DMS79 (cell line): ENCODE results near the gene LCN2.
"Not testable (repeated sequence)": the region's sequence is repeated elsewhere in the genome, so short reads cannot be mapped to it uniquely, and the experiment has no call there.

Experiments used
- DNase-seq: peaks from one replicate; lab custom pipeline; 2025; lab: John Stamatoyannopoulos, UW

Gene LCN2

DNA sequence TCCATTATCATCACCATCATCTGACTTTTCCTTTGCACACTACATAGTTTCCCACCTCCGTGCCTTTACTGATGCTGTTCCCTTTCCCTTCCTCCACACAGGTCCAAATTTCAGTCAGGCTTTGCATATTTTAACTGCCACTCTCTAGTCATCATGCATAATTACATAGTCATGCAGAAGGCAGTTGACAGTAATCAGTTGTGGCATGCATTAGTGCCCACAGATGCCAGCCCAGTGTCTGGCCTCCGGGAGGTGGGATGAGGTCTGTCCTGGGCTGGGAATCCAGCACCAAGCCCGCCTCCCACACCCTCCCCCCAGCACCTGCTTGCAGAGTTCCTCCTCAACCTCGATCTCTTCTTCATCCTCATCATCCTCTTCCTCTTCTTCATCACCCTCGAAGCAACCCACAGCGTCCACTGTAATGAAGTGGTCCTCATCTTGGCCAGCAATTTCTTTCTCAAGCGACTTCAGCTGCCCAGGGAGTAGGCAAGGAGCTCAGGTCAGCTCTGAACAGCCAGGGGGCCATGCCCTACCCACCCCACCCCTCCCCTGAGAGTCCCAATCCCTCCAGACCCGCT lies 19.6 kb downstream of the LCN2 start:
- DNase-seq = no peak

DNA sequence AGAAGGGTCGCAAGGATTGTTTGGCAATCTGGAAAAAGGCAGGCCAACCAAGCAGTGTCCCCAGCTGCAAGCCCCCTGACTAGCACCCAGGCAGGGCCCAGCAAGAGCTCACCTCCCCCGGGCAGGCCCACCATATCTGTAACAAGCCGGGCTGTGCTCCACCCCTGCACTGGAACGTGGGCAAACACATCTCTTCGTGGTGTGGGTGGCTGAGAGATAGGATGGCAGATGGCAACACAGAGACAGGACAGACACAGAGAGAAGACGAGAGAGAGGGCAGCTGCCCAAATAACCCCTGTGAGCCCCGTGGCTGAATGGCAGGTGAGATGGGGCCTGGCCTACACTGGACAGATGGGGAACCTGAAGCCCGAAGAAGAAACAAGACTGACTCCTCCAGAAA lies 20.2 kb downstream of the LCN2 start:
- DNase-seq = no peak

DNA sequence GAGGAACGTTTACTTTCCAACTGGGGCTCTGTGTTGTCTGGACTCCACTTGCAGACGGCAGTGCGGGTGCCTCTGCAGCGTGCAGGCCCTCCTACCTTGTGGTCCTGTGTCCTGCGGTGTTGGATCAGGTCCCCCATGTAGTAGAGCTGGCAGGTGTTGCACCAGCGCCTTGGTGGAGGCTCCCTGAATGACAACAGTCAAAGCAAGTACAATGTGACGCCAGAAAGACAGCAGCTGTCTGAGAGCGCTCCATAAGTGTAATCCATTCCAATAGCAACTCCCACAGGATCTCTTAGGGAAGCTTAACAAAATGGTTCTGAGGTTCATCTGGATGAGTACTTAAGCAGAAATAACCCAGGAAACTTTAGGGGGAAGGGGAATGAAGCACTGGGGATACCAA lies 20.7 kb downstream of the LCN2 start:
- DNase-seq = no peak

DNA sequence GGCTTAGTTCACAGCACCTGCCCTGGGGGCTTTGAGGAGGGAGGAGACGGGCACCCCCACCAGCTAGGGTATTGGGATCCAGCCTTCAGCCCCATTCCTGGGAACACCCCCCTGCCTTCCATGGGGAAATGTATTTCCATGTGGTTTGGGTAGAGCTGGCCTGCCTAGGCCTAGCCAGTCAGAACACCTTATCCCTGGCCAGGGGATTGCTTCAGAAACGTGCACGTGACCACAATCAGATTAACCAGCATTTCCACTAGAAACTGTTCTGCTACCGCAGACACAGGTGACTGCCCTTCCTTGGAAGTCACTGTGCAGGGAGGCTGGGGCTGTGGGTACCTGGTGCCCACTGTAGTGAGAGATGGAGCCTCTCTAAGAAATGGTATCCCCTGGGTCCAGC lies 24.8 kb downstream of the LCN2 start:
- no peak for DNase-seq

DNA sequence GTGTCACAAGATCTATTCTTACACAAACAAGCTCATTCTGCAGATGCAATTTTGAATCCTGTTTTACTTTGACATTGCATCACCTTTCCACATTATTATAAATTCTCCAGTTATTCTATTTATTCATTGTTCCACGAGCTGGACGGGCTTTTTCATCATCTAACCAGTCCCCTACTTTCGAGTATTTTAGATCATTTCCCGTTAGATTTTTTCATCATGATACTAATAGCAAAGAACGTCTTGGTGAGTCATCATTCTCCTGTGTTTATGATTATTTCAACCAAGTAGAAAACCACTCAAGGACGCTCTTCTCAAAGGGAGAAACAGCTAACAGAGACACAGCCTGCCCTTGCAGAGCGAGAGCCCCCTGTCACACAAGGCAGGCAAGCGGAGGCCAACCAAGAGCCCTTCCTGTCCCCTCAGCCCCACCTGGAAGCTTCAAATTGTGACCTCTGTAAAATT lies 25.9 kb downstream of the LCN2 start:
- DNase-seq = no peak

DNA sequence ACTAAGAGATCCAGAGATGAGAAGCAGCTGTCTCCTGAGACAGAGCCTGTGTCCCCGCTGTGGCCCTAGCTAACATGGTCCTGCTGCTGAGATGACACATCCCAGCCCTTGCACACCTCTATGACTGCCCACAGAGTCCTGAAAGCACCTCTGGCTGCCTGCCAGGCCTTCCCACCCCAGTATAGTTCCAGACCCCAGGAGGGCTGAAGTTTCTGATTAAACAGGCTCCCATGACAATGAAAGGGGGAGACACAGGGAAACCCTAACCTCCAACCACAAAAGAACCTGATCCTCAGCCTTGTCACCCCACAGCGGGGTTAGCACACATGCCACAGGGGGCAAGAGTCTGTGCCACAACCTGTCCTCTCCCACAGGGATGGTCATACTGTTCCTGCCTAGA lies 26.5 kb downstream of the LCN2 start:
- DNase-seq = no peak

DNA sequence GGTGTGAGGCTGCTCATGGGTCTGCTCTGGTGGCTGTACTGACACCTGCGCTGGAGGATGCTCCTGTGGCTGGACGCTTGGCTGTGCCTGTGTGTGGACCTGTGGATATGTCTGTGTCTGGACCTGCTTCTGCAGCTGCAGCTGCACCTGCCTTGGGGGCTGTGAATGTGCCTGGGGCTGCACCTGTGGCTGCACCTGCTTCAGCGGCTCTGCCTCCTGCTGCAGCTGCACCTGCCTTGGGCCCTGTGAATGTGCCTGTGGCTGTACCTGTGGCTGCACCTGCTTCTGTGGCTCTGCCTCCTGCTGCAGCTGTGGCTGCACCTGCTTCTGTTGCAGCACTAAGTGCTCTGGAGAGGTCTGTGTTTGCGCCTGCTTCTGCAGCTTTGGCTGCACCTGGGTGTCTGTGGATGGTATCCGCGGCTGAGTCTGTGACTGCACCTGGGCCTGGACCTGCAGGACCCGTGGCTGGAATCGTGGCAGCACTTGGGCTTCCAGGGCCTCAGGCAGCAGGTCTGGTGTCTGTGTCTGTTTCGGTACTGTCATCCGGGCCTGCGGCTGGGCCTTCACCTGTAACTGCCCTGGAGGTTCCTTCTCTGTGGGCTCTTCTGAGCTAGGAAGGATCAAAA lies 29.7 kb downstream of the LCN2 start:
- no peak for DNase-seq

DNA sequence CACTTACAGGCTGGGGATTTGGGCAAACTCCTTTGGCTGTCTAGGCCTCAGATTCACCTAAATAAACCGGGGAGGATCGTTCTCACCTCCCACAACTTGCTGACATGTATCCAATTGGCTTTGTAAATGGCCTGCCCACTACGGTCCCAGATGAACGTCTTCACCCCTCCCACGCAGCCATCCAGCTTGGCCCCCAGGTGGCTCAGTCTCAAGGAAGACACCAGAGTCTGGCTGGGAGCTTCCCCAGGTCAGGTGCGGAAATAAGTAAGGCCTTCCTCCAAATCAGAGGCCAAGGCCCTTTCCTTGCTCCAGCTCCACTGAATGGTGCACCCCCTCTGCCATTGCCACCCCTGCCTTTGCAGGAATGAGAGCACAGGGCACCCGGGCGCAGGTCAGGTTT lies 30.7 kb downstream of the LCN2 start:
- DNase-seq = no peak

DNA sequence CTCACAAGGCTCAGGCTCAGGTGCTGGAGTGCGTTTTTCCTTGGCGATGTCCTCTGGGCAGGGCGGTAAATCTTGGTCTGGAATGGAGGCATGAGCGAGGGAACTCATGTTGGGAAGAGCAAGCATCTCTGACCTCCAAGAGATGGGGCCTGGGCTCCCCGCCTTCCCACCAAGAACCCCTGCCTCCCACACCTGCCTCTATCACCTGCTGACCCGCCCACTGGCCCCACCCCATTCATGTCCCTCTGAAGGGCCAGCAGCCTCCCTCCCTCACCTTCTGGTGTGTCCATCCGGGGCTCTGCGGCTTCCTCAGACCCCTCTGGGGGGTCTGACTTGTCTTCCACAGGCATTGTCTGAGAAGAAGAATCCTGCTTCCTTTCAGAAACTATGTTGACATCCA lies 31.2 kb downstream of the LCN2 start:
- DNase-seq = no peak

DNA sequence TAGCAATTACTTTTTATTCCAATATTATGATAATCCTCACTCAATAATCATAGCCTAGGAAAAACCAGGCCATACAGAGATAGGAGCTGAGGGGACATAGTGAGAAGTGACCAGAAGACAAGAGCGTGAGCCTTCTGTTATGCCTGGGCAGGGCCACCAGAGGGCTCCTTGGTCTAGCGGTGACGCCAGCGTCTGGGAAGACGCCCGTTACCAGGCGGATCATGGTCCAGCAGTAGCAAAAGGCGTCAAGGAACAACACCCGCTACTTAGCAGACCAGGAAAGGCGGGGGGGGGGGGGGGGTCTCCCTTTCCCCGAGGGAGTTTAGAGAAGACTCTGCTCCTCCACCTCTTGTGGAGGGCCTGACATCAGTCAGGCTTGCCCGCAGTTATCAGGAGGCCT lies 32.2 kb downstream of the LCN2 start:
- not testable (repeated sequence) for DNase-seq

DNA sequence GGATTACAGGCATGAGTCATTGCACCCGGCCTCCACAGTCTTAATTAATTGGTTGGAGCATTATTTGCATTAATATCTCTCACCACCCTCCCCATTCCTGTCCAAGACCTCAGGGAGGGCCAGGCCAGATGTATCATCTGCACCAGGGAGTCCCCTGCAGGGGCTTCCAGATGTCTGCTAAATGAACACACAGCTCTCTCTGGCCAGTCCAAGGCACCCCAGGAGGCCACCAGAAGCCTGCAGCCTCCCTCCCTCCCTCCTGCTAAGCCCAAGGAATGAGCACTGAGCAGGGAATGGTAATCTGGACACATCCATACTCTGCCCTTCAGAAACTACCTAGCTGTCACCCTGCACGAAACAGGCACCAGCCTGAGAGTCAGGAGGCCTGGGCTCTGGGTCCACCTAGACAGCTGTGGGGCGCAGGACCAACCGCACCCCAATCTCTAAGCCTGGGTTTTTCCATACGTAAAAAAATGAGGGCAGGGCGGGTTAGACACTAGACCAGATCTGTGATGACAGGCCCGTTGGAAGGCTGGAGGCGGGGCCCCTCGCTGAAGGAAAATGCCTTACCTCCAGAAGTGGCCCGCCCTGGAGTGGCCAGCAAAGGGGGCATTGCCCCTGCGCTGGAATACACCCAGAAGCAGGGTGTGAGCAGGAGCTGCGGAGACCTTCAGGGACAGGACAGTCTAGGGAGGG lies 33.8 kb downstream of the LCN2 start:
- no peak for DNase-seq

DNA sequence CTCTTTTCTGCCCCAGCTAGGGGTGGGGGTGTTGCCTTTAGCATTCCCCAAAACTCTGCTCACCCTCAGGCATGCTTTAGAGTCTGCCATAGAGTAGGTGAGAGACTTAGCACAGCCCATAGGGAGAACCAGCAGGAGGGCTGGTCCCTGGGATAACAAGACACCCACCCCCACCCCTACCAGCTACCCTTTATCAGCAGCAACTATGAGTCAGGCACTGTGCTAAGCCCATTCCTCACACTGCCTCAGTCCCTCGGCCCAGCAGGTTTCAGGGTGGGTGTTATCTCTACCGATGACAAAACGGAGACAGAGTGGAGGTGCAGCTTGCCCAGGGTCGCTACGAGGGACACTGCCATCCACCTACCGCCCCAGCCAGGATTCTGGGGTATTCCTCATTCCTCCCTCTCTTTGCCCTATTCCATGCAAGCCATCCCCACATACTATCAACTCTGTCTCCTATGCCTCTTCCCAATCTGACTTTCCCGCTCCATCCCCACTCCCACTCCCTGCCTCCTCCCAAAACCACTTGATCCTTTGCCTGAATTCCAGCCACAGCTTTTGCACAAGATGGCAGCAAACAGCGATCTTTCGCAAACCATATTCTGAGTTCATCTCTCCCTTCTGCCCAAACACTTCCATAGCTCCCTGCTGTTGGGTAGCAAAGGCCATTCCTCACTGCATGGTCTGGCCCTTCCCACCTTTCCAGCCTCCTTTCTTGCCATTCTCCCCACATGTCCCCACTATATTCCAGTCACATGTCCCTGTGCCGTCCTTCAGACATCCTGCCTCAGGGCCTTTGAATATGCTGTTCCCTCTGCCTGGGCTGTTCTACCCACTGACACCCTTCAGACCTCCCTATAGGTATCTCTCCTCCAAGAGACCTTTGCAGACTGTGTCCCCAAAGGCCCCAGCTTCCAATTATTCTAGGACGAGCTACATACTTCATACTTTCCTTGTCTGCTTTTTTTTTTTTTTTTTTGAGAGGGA lies 37.0 kb downstream of the LCN2 start:
- no peak for DNase-seq

DNA sequence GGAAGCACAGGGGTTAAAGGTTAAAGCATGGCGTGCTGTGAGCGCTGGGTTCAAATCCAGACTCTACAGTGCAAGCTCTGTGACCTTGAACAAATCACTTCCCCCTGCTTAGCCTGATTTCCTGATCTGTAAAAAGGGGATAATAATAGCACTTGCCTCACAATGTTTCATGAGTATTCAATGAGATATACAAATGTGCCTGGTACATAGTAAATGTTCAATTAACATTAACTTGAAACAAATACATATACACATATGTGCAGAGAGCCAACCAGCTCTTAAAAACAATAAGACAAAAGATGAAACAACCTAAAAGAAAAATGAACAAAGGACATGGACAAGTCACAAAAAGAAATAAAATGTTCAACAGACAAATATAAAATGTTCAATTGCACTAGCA lies 38.1 kb downstream of the LCN2 start:
- DNase-seq = no peak

DNA sequence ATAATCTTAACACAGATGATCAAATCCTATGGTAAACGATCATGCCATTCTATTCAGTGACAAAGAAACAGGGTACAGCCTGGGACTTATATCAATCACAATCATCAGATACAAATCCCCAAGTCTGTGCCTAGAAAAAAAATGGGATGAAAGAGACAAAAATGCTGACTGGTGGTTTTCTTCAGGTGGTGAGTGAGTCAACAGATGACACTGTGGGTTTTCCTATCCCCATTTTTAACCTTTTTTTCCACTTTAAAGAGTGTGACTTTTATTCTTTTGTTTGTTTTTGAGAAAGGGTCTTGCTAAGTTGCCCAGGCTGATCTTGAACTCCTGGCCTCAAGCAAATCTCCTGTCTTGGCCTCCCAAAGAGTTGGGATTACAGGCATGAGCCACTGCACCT lies 39.0 kb downstream of the LCN2 start:
- DNase-seq = no peak

DNA sequence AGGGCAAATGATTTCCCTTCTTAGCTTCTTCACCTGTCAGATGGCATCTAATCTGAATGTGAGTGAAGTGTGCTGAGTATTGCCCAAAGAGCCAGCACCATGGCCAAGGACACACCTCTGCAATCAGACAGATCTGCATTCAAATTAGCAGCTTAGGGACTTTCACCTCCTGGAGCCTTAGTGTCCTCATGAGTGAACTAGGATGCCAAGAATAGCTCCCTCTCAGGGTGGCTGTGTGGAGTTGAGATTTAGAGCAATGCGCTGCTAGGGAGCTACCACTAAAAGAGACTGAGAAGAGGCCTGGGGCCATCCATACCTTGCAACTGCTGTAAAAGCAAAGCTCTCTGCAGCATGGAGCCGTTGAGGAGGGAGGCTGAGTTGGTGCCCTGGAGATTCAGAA lies 40.8 kb downstream of the LCN2 start:
- DNase-seq = no peak

DNA sequence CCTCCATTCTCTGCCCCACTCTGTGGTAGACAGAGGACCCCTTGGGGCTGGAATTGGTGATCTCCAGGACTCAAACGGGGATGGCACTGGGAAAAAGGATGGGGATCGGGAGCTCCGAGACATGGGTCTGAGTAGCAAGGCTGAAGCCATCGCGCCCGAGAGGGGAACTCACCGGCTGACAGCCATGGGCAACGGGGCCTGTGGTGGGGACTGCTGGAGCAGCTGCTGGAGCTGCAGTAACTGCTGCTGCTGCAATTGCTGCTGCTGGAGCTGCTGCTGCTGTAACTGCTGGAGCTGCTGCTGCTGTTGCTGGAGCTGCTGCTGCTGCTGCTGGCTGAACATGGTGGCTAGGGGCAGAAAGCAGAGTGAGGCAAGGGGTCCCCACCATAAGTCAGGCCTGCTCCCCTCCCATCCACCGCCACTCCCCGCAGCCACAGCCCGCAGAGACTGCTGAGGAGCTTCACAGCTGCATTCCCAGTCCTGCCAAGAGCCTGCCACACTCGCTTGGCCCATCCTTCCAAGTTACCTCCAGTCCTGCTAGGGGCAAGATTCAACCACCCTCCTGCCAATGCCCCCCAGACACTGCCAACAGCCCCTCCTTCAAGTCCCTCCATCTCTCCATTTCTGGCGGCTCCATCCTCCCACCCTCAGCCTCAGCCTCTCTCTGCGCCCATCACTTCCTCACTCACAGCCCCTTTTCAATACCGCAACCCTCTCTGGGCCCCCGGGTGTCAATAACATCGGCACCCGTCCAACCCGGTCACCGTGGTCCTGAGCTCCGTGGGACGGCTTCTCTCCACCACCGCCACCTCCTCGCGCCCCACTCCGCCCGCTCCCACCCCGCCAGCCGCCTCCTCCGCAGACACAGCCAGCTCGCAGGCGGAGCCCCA lies 41.5 kb downstream of the LCN2 start:
- no peak for DNase-seq

DNA sequence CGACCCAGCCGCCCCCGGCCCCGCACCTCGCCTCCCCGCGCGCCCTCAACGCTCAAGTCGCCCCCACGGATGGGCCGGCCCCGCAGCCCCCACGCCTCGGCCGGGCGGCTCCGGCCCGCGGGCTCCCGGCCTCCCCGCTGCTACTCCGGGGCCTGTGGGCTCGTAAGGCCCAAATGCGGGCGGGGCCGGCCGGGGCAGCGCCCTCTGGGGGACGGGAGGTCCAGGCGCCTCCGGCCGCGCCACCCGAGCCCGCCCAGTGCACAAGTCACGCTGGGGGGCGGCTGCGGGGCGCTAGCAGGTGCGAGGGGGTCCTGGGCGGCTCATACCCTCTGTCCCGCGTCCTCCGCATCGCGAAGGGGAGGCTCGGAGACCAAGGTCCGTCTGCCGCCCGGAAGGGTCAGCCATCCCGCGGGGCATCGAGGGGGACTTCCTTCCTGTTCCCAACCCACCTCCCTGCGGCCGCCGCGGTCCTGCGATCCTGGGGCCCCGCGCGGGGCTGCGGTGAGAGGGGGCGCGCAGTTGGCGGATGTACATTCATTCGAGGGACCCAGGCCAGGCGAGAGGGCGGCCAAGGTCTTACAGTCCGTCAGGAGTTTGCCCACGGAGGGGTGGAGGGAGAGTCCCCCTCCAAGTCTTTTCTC lies 42.3 kb downstream of the LCN2 start, which contains the start of gene CIZ1:
CIZ1 (minus strand) TSS at position 167 of the 641 bp plus-strand sequence. CDS start 715 bp downstream, outside the sequence.
- DNase-seq = peak; percentile 58

DNA sequence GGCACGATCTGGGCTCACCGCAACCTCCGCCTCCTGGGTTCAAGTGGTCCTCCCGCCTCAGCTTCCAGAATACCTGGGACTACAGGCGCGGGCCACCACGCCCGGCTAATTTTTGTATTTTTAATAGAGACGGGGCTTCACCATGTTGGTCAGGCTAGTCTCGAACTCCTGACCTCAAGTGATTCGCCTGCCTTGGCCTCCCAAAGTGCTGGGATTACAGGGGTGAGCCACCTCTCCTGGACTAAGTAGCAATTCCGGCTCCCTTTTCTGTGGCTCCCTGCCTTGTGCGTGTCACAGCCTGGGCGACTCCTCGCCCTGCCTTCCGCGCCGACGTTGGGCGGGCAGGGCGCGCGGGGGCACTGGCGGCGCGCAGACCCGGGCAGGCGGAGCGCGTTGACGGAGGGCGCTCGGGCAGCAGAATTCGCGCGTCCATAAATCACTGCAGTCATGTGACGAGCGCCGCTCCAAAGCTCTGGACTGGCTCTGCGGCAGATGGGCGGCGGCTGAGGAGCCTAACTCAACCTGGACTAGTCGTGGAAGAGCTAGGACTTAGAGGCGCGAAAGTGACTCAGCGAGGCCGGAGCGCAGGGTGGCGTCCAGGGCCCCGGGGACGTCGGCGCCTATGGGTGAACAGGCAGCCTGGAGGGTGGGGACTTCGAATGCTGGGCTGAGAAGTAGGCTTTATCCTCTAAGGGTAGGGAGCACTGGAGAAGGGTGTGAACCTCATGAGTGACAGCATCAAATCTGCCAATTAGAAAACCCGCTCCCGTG lies 43.5 kb downstream of the LCN2 start:
- DNase-seq = peak; percentile 85

DNA sequence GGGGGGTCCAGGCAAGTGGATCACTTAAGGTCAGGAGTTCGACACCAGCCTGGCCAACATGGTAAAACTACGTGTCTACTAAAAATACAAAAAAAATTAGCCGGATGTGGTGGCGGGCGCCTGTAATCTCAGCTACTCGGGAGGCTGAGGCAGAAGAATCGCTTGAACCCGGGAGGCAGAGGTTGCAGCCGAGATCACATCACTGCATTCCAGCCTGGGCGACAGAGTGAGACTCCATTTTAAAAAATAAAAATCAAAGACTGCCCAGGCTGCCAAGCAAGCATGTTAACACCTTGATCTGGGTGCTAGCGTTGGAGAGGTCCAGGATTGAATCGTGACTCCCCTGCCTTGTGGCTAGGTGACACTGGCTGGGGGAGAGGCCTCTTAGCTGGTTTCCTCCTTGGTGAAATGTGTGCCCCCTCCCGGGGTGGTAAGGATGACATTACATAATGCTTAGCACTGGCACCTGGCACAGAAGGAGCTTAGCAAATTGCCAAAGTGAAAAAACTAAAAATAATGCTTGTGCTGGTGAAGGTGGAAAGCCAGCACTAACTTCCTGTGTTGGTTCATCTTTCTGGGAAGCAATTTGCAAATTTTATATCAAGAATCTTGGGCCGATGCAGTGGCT lies 44.3 kb downstream of the LCN2 start:
- no peak for DNase-seq
